Stomach (tissue), 9 donors: ENCODE data around the gene FXYD2. TPM values are rescaled to one million over a fixed set of nuclear protein-coding genes. Genes with fewer than 3 reads are reported as not detected.

ENCODE experiments used
- DNase-seq, 2 donors: peaks; one replicate each; pipeline versions ENCODE4 v3.0.0 to v3.0.0-alpha.2; 2013 to 2019
- H3K27ac ChIP-seq, 5 donors: fragments of 200-600 bp in 4 of 5; sonication (generic) in 4 of 5; one replicate each; pipeline ENCODE4 v1.5.1; 2013 to 2019; ENCODE audit warnings: mild to moderate bottlenecking in 1 of 5, moderate library complexity in 1 of 5
- H3K27me3 ChIP-seq, 3 donors: fragments of 200-600 bp; sonication (generic); one replicate each; pipeline ENCODE4 v1.5.1; 2017 to 2019; ENCODE audit warnings: mixed run types in 1 of 3
- H3K36me3 ChIP-seq, 4 donors: fragments of 200-600 bp; sonication (generic); 1 replicate in 3 of 4; 2 replicates in 1 of 4; pipeline ENCODE4 v1.5.1; 2016 to 2019
- H3K4me1 ChIP-seq, 4 donors: fragments of 200-600 bp; sonication (generic); one replicate each; pipeline ENCODE4 v1.5.1; 2016 to 2019
- H3K4me3 ChIP-seq, 4 donors: fragments of 200-600 bp; sonication (generic) in 3 of 4; one replicate each; pipeline ENCODE4 v1.5.1; 2016 to 2019; ENCODE audit warnings: mild to moderate bottlenecking in 1 of 4
- H3K9me3 ChIP-seq, 4 donors: fragments of 200-600 bp; sonication (generic); one replicate each; pipeline ENCODE4 v1.5.1; 2016 to 2019
- CTCF ChIP-seq, 7 experiments: fragments of 450-650 bp in 4 of 7; fragments of 200-600 bp in 3 of 7; sonication (generic) in 3 of 7; IDR thresholded peaks; one replicate each; pipeline ENCODE4 v1.5.1; 2016 to 2019; ENCODE audit warnings: antibody characterized with exemption in 7 of 7, control low read depth in 2 of 7, mild to moderate bottlenecking in 1 of 7
- EP300 ChIP-seq: sonication (generic); formaldehyde crosslinking; IDR thresholded peaks from one replicate; pipeline ENCODE4 v1.6.1; 2017; ENCODE audit warnings: antibody characterized with exemption
- POLR2A ChIP-seq, 4 donors: fragments of 450-650 bp; IDR thresholded peaks; one replicate each; pipeline ENCODE4 v1.6.1; 2016; ENCODE audit warnings: antibody characterized with exemption in 4 of 4, control low read depth in 2 of 4, mild to moderate bottlenecking in 1 of 4, moderate library complexity in 1 of 4
- POLR2AphosphoS5 ChIP-seq, 3 donors: sonication (generic); formaldehyde crosslinking; IDR thresholded peaks; one replicate each; pipeline ENCODE4 v1.6.1; 2016; ENCODE audit warnings: antibody characterized with exemption in 3 of 3
- WGBS, 5 donors: extraction: QIAGEN DNeasy Blood & Tissue Kit in 3 of 5; methylation state at CpG; one replicate each; pipeline versions ENCODE4 v1.1.5 to v1.1.7; 2013 to 2018; 5-methylcytosine and 5-hydroxymethylcytosine counted together
- intact Hi-C: fragments of 100-400 bp; cut with DNase I; formaldehyde crosslinking; loops from one replicate; pipeline ENCODE4 v1.15.1; 2023; ENCODE audit warnings: low total_unique reads
- polyA plus RNA-seq, 3 donors: library from polyadenylated mRNA; stranded (reverse); fragments of 200-250 nt; gene quantifications; one replicate each; pipeline ENCODE4 v1.2.3, GENCODE V29; 2013
- total RNA-seq, 5 donors: library from RNA; depleted of rRNA; stranded (reverse); fragments of >200 nt; gene quantifications; one replicate each; pipeline versions ENCODE4 v1.1.0 to v1.2.3, GENCODE V29; 2014 to 2016
- donor health status: healthy with polysubstance abuse.
- donor health status: Bipolar disorder and iron deficiency.
- donor health status: healthy.

The FXYD2 gene
- total and polyA plus RNA-seq, 8 donors: 0.45 to 7.8 (median 4.0) TPM; not detected in 3

DNA sequence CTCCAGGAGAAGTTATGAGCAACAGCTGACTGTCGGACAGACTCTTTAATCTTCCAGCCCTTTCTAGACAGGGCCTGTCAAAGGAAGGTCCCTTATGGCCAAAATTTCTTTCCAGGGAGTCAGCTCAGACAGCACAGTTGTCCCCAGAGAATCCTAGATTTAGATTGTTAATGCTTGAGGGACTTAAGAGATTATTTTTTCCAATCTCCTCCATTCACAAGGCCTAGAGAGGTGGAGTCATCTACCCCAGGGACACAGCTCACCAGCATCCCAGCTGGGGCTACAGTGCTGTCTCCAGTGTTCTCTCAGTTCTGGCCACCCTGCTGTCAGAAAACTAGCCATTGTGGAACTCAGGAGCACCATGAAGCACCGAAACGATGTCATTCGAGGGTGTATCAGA, 35.3 kb downstream of the FXYD2 start:
- no peaks in the 10 kb centered on the region for H3K4me1 ChIP-seq
- peaks cover 0 to 68% (median 21%) of the 10 kb centered on the region in 3 donors for H3K27me3 ChIP-seq
- intact Hi-C loops: no loop called here
- no peak overlapping the region for H3K4me3 ChIP-seq
- no peaks in the 10 kb centered on the region for H3K9me3 ChIP-seq
- TF ChIP-seq CTCF (IDR thresholded peaks at IDR 0.05) (no peak), POLR2A (IDR thresholded peaks at IDR 0.05) (no peak), POLR2AphosphoS5 (IDR thresholded peaks at IDR 0.05) (no peak), EP300 (no peak)
- no peak for DNase-seq
- no peak overlapping the region for H3K27ac ChIP-seq
- 65 to 86% (median 81%) methylated on average over 4 of the region's 4 CpGs for WGBS, 5 donors
- H3K36me3 ChIP-seq: no peaks in the 10 kb centered on the region

GRCh38 chr11:117786135-117786870, 38.2 kb downstream of the FXYD2 start:
- H3K9me3 ChIP-seq: no peaks in the 10 kb centered on the region
- no peak overlapping the region for H3K4me3 ChIP-seq
- intact Hi-C loops: no loop called here
- H3K4me1 ChIP-seq: no peaks in the 10 kb centered on the region
- TF ChIP-seq EP300: no peak
- no peak for TF ChIP-seq POLR2A (IDR thresholded peaks at IDR 0.05)
- no peak for TF ChIP-seq CTCF (IDR thresholded peaks at IDR 0.05)
- no peak for TF ChIP-seq POLR2AphosphoS5 (IDR thresholded peaks at IDR 0.05)
- peaks cover 0 to 64% (median 3%) of the 10 kb centered on the region in 3 donors for H3K27me3 ChIP-seq
- no peaks in the 10 kb centered on the region for H3K36me3 ChIP-seq
- no peak overlapping the region for H3K27ac ChIP-seq
- no peak for DNase-seq
- WGBS, 5 donors: 52 to 61% (median 58%) methylated on average over 14 of the region's 14 CpGs

DNA sequence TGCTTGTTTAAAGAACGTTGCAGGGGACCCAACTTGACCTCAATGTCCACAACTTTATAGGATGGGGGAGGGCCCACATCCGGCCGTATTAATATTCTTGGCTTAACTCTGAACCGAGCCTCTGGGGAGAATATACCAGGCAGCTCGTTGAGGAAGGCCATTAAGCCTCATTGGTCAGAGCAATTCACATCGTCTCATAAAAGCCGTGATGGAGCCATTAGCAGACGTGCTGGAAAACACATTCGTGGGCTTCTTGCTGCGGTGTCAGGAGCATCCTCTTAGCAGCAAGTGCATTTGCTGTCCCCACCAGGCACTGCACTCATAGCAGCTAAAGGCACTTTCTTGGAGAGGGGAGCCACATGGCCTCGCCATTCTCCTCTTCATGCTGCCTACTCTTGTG, 42.4 kb downstream of the FXYD2 start:
- intact Hi-C loops: no loop called here
- TF ChIP-seq CTCF (IDR thresholded peaks at IDR 0.05) (no peak), POLR2AphosphoS5 (IDR thresholded peaks at IDR 0.05) (no peak), POLR2A (IDR thresholded peaks at IDR 0.05) (no peak), EP300 (no peak)
- Histone ChIP-seq H3K27ac (no peak overlapping the region), H3K27me3 (peaks cover 0 to 70% (median 7%) of the 10 kb centered on the region in 3 donors), H3K4me3 (no peak overlapping the region), H3K4me1 (no peaks in the 10 kb centered on the region), H3K36me3 (peaks cover 0 to 16% (median 0%) of the 10 kb centered on the region in 4 donors), H3K9me3 (no peaks in the 10 kb centered on the region)
- 57 to 67% (median 65%) methylated on average over 11 of the region's 11 CpGs for WGBS, 5 donors
- peak in 1 of 2 donors; percentile 32 for DNase-seq

DNA sequence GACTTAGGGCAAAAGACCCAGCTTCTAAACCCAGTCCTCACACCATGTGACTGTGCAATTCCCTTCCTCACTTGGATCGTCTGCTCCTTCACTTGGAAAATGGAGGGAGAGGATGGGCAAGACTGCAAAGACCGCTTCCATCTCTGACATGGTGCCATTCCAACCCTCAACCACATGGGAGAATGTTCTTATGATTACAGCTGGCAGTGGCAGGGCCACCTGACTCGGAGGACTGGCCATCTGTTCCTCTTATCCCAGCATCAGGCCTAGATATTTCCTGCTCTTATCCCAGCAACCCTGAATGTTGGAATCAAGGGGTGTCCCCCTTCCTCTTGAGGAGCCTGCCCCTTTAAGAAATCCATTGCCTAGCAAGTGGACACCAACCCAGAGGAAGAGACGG, 42.9 kb downstream of the FXYD2 start:
- WGBS, 5 donors: 55 to 72% (median 70%) methylated on average over 4 of the region's 4 CpGs
- intact Hi-C loops: no loop called here
- DNase-seq: no peak

More for the DNA sequence above, 42.9 kb downstream of the FXYD2 start:
- H3K27me3 ChIP-seq: peaks cover 0 to 68% (median 4%) of the 10 kb centered on the region in 3 donors
- H3K36me3 ChIP-seq: peaks cover 0 to 21% (median 0%) of the 10 kb centered on the region in 4 donors
- no peak overlapping the region for H3K27ac ChIP-seq
- no peaks in the 10 kb centered on the region for H3K4me1 ChIP-seq
- H3K9me3 ChIP-seq: no peaks in the 10 kb centered on the region
- H3K4me3 ChIP-seq: no peak overlapping the region
- no peak for TF ChIP-seq CTCF (IDR thresholded peaks at IDR 0.05)
- no peak for TF ChIP-seq EP300
- TF ChIP-seq POLR2AphosphoS5 (IDR thresholded peaks at IDR 0.05): no peak
- TF ChIP-seq POLR2A (IDR thresholded peaks at IDR 0.05): no peak
